Stimulated activated memory B cell treated with anti-CD40 and anti-IgM and Interleukin-4, amounts not matched to agents 10 μg/mL and 1 μg/mL and 100 μg/mL, for 72 hours (primary cell): Measurements from ENCODE around the gene OTULIN.

ENCODE experiments used
- ATAC-seq: fragments of 150-1000 bp; cut with Tn5 transposase; 2 replicates; pipeline ENCODE4 v1.10.0; 2021
- H3K27ac Mint-ChIP-seq: one replicate; pipeline ENCODE4 v1.8.0; 2022; ENCODE audit warnings: mild to moderate bottlenecking, mixed read lengths
- H3K27me3 Mint-ChIP-seq: one replicate; pipeline ENCODE4 v1.8.0; 2022; ENCODE audit warnings: mixed read lengths
- H3K36me3 Mint-ChIP-seq: one replicate; pipeline ENCODE4 v1.8.0; 2022; ENCODE audit warnings: mixed read lengths
- H3K4me1 Mint-ChIP-seq: one replicate; pipeline ENCODE4 v1.8.0; 2022; ENCODE audit warnings: mixed read lengths
- H3K4me3 Mint-ChIP-seq: one replicate; pipeline ENCODE4 v1.8.0; 2022; ENCODE audit warnings: mild to moderate bottlenecking, moderate library complexity, mixed read lengths
- H3K9me3 Mint-ChIP-seq: one replicate; pipeline ENCODE4 v1.8.0; 2022; ENCODE audit warnings: mixed read lengths

The OTULIN gene

DNA sequence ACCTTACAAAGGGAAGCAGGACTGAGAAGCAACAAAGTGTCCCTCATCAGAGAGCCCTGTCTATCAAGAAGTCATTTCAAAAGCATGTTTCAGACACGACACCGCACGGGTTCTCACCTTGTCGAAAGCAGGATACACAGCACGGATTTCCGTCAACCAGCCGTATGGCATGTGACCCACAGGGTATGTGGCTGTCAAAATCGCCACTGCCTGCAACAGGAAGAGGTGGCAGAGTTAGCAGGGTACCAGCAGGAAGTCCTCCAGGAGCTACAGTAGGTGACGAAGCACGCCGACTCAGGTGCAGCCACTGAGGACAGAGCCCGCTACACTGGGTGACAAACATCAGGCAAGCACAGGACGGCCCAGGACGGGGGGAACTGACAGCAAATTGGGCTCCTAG lies 81.2 kb downstream of the OTULIN start:
- no peaks in the 10 kb centered on the region for H3K9me3 Mint-ChIP-seq
- H3K36me3 Mint-ChIP-seq, result peaks cover 33% of the 10 kb centered on the region
- ATAC-seq, result peak; percentile 65
- H3K27me3 Mint-ChIP-seq, result no peaks in the 10 kb centered on the region
- peaks cover 30% of the 10 kb centered on the region for H3K4me1 Mint-ChIP-seq
- peak overlapping the region; percentile 26 for H3K4me3 Mint-ChIP-seq
- H3K27ac Mint-ChIP-seq, result peak overlapping the region; percentile 78

- no peak overlapping the region for H3K4me3 Mint-ChIP-seq
- no peak for ATAC-seq
- H3K27ac Mint-ChIP-seq, result no peak overlapping the region
- H3K4me1 Mint-ChIP-seq, result peaks cover 33% of the 10 kb centered on the region
- H3K36me3 Mint-ChIP-seq, result peaks cover 27% of the 10 kb centered on the region
- H3K27me3 Mint-ChIP-seq, result no peaks in the 10 kb centered on the region
- H3K9me3 Mint-ChIP-seq, result no peaks in the 10 kb centered on the region
Measured at GRCh38 chr5:14748180-14748900, 83.8 kb downstream of the OTULIN start.
